GM23248 (cell line): ENCODE data around the gene KY.

Source experiments
- EZH2 ChIP-seq: fragments of 200-600 bp; sonication (generic); IDR thresholded peaks from 2 replicates; pipeline ENCODE4 v1.6.1; 2018; ENCODE audit warnings: antibody characterized with exemption, mild to moderate bottlenecking; ENCODE audit not compliant: insufficient read depth, poor library complexity, severe bottlenecking
- EZH2phosphoT487 ChIP-seq: fragments of 200-600 bp; sonication (generic); IDR thresholded peaks from 2 replicates; pipeline ENCODE4 v1.6.1; 2018; ENCODE audit warnings: antibody characterized with exemption, moderate library complexity, mild to moderate bottlenecking, low read depth; ENCODE audit not compliant: insufficient read depth

- no peak for TF ChIP-seq EZH2
- TF ChIP-seq EZH2phosphoT487 = no peak
Measured at GRCh38 chr3:134654031-134654430, 3.2 kb upstream of the KY start.
